Neural cell (in vitro differentiated cells): Measurements from ENCODE around the gene ARHGEF37. TPM values are rescaled to one million over a fixed set of nuclear protein-coding genes. Genes with fewer than 3 reads are reported as not detected.

Source experiments
- H2AFZ ChIP-seq: fragments of 200-600, 300-800 bp; sonication (generic), shearing (Covaris generic); 2 replicates; pipeline ENCODE4 v1.6.0; 2014; ENCODE audit warnings: low read depth, mild to moderate bottlenecking, antibody characterized with exemption, low read length, moderate library complexity
- H3F3A ChIP-seq: fragments of 200-600 bp; shearing (Covaris generic); 2 replicates; pipeline ENCODE4 v1.6.1; 2016; ENCODE audit warnings: mild to moderate bottlenecking, moderate library complexity, mixed read lengths, antibody characterized with exemption, low read length; ENCODE audit not compliant: insufficient read depth, poor library complexity, severe bottlenecking
- H3K27ac ChIP-seq: fragments of 200-600, 300-800 bp; sonication (generic), shearing (Covaris generic); 2 replicates; pipeline ENCODE4 v1.5.1; 2014; ENCODE audit warnings: mild to moderate bottlenecking, low read length, moderate library complexity
- H3K27me3 ChIP-seq: fragments of 300-800, 200-600 bp; sonication (generic), shearing (Covaris generic); 2 replicates; pipeline ENCODE4 v1.6.0; 2014; ENCODE audit warnings: mild to moderate bottlenecking, low read depth, low read length, moderate library complexity; ENCODE audit not compliant: insufficient read depth
- H3K36me3 ChIP-seq: fragments of 300-800, 200-600 bp; sonication (generic), shearing (Covaris generic); 2 replicates; pipeline ENCODE4 v1.5.1; 2014; ENCODE audit warnings: mild to moderate bottlenecking, antibody characterized with exemption, low read length, moderate library complexity; ENCODE audit not compliant: insufficient read depth
- H3K4me2 ChIP-seq: fragments of 300-800, 200-600 bp; sonication (generic), shearing (Covaris generic); 2 replicates; pipeline ENCODE4 v1.6.0; 2014; ENCODE audit warnings: mild to moderate bottlenecking, low read length
- H3K4me3 ChIP-seq: fragments of 300-800, 200-600 bp; sonication (generic), shearing (Covaris generic); 2 replicates; pipeline ENCODE4 v1.5.1; 2014; ENCODE audit warnings: mild to moderate bottlenecking, low read length, moderate library complexity
- H3K79me2 ChIP-seq: fragments of 200-600 bp; shearing (Covaris generic); replicated peaks from 2 replicates; pipeline ENCODE4 v1.6.0; 2014; ENCODE audit warnings: mild to moderate bottlenecking, low read length, moderate library complexity; ENCODE audit not compliant: insufficient read depth
- H3K9ac ChIP-seq: fragments of 300-800, 200-600 bp; sonication (generic), shearing (Covaris generic); 2 replicates; pipeline ENCODE4 v1.6.1; 2016; ENCODE audit warnings: mild to moderate bottlenecking, low read length, mixed read lengths
- H3K9me2 ChIP-seq: fragments of 200-600 bp; shearing (Covaris generic); 2 replicates; pipeline ENCODE4 v1.6.1; 2016; ENCODE audit warnings: mild to moderate bottlenecking, low read length, mixed read lengths; ENCODE audit not compliant: insufficient read depth
- H3K9me3 ChIP-seq: fragments of 200-600, 300-800 bp; sonication (generic), shearing (Covaris generic); 2 replicates; pipeline ENCODE4 v1.6.1; 2016; ENCODE audit warnings: mild to moderate bottlenecking, mixed run types, low read length, moderate library complexity, mixed read lengths
- H4K20me1 ChIP-seq: fragments of 200-600 bp; shearing (Covaris generic); 2 replicates; pipeline ENCODE4 v1.6.1; 2016; ENCODE audit warnings: mild to moderate bottlenecking, mixed run types; ENCODE audit not compliant: insufficient read depth
- EP300 ChIP-seq: fragments of 450-650 bp; conservative IDR thresholded peaks from 2 replicates; pipeline ENCODE4 v1.6.1; 2014; ENCODE audit warnings: antibody characterized with exemption, mild to moderate bottlenecking, moderate library complexity; ENCODE audit not compliant: poor library complexity, severe bottlenecking
- EZH2 ChIP-seq: fragments of 200-600, 300-800 bp; shearing (Covaris generic), sonication (generic); IDR thresholded peaks from 2 replicates; pipeline ENCODE4 v1.6.1; 2014; ENCODE audit warnings: antibody characterized with exemption, low read length, borderline replicate concordance, mild to moderate bottlenecking; ENCODE audit not compliant: insufficient read depth, poor library complexity, severe bottlenecking
- MXI1 ChIP-seq: fragments of 450-650 bp; conservative IDR thresholded peaks from 2 replicates; pipeline ENCODE4 v1.6.1; 2014; ENCODE audit warnings: antibody characterized with exemption, mild to moderate bottlenecking; ENCODE audit not compliant: poor library complexity, severe bottlenecking
- POLR2AphosphoS5 ChIP-seq: IDR thresholded peaks from 2 replicates; pipeline ENCODE4 v1.6.1; 2012
- RAD21 ChIP-seq: fragments of 450-650 bp; conservative IDR thresholded peaks from 2 replicates; pipeline ENCODE4 v1.6.1; 2014; ENCODE audit warnings: antibody characterized with exemption, mild to moderate bottlenecking, moderate library complexity
- REST ChIP-seq: IDR thresholded peaks from 2 replicates; pipeline ENCODE4 v1.6.1; 2012; ENCODE audit warnings: borderline replicate concordance
- SMC3 ChIP-seq: fragments of 450-650 bp; conservative IDR thresholded peaks from 2 replicates; pipeline ENCODE4 v1.6.1; 2014; ENCODE audit warnings: antibody characterized with exemption, mild to moderate bottlenecking, moderate library complexity; ENCODE audit not compliant: poor library complexity
- TAF1 ChIP-seq: IDR thresholded peaks from 2 replicates; pipeline ENCODE4 v1.6.1; 2012; ENCODE audit warnings: low read depth
- polyA plus RNA-seq: library from polyadenylated mRNA; depleted of rRNA; stranded (reverse); fragments of >200 nt; gene quantifications from 2 replicates; pipeline ENCODE4 v1.2.3, GENCODE V29; 2014
- TF ChIP-seq, protein P1 (sequence below): fragments of 450-650 bp; IDR thresholded peaks from 2 replicates; pipeline ENCODE4 v1.5.1; 2014; ENCODE audit warnings: antibody characterized with exemption, mild to moderate bottlenecking, moderate library complexity; ENCODE audit not compliant: poor library complexity, severe bottlenecking

The ARHGEF37 gene
- polyA plus RNA-seq, 1 donor from 2014 or later: 0.53 TPM

DNA sequence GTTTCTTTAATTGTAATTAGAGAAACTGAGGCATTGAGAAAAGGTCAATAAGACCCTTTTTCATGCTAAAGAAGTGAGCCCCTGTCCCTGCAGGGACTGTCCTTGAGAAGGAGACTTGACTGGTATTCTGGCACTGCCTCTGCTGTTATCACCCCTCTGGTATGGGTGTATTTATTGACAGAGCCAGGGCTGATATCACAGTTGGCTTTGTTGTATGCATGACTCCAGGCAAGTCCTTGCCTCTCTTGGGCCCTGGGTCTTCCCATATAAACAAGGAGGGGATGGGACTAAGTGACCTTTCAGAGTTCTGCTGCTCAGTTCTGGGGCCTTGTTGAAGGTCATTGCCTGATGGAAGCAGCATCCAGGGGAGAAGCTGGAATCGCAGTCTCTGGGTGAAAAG, 77.0 kb downstream of the ARHGEF37 start:
- no peak overlapping the region for H3K9ac ChIP-seq
- no peak overlapping the region for H3K4me2 ChIP-seq
- no peaks in the 10 kb centered on the region for H3K36me3 ChIP-seq
- TF ChIP-seq REST (no peak), POLR2AphosphoS5 (no peak), MXI1 (no peak), RAD21 (no peak), EZH2 (no peak)
- no peaks in the 10 kb centered on the region for H3K79me2 ChIP-seq
- H3K27ac ChIP-seq: no peak overlapping the region
- no peak overlapping the region for H2AFZ ChIP-seq
- H4K20me1 ChIP-seq: no peaks in the 10 kb centered on the region
- no peak overlapping the region for H3K4me3 ChIP-seq
- H3K9me3 ChIP-seq: no peaks in the 10 kb centered on the region
- no peaks in the 10 kb centered on the region for H3K9me2 ChIP-seq
- no peaks in the 10 kb centered on the region for H3K27me3 ChIP-seq
- H3F3A ChIP-seq: no peaks in the 10 kb centered on the region

DNA sequence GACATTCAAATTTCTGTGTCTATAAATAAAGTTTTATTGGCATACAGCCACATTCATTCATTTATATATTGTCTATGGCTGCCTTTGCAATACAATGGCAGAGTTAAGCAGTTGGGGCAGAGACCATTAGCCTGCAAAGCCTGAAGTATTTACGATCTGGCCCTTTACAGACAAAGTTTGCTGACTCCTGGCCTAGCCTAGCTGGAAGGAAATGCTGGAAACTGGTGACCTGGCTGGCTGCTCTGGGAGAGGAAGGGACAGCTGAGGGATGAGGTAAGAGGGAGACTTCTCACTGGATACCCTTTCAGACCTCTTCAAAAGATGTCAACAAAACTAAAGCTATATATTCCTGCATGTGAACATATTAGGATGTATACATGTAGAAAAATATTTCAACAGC, 82.8 kb downstream of the ARHGEF37 start:
- no peaks in the 10 kb centered on the region for H3K27me3 ChIP-seq
- H3K27ac ChIP-seq: no peak overlapping the region
- no peaks in the 10 kb centered on the region for H3K9me2 ChIP-seq
- no peak overlapping the region for H3K4me2 ChIP-seq
- H4K20me1 ChIP-seq: no peaks in the 10 kb centered on the region
- no peaks in the 10 kb centered on the region for H3F3A ChIP-seq
- H2AFZ ChIP-seq: no peak overlapping the region
- no peaks in the 10 kb centered on the region for H3K36me3 ChIP-seq
- no peaks in the 10 kb centered on the region for H3K79me2 ChIP-seq
- no peak overlapping the region for H3K9ac ChIP-seq
- H3K4me3 ChIP-seq: no peak overlapping the region
- TF ChIP-seq POLR2AphosphoS5 (no peak), TAF1 (no peak), REST (no peak), EZH2 (no peak), MXI1 (no peak), SMC3 (no peak), EP300 (no peak), RAD21 (no peak)
- TF ChIP-seq, protein P1, sequence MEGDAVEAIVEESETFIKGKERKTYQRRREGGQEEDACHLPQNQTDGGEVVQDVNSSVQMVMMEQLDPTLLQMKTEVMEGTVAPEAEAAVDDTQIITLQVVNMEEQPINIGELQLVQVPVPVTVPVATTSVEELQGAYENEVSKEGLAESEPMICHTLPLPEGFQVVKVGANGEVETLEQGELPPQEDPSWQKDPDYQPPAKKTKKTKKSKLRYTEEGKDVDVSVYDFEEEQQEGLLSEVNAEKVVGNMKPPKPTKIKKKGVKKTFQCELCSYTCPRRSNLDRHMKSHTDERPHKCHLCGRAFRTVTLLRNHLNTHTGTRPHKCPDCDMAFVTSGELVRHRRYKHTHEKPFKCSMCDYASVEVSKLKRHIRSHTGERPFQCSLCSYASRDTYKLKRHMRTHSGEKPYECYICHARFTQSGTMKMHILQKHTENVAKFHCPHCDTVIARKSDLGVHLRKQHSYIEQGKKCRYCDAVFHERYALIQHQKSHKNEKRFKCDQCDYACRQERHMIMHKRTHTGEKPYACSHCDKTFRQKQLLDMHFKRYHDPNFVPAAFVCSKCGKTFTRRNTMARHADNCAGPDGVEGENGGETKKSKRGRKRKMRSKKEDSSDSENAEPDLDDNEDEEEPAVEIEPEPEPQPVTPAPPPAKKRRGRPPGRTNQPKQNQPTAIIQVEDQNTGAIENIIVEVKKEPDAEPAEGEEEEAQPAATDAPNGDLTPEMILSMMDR: no peak
- no peaks in the 10 kb centered on the region for H3K9me3 ChIP-seq
